ENCODE data around the gene GCH1. TPM values are rescaled to one million over a fixed set of nuclear protein-coding genes. Genes with fewer than 3 reads are reported as not detected.

GCH1 gene
- total RNA-seq, 2 donors from 2014 or later, result 2.8 to 16.1 TPM

DNA sequence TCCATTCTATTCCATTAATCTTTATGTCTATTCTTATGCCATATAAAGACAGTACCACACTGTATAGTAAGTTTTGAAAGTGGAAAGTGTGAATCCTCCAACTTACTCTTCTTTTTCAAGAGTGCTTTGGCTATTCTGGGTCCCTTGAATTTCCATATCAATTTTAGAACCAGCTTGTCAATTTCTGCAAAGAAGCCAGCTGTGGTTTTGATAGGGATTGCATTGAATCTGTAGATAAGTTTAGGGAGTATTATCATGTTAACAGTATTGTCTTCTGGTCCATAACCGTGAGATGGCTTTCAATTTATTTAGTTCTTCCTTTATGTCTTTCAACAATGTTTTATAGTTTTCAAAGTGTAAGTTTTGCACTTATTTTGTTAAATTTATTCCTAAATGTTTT lies 34.2 kb upstream of the GCH1 start:
- no peak overlapping the region for H3K4me3 ChIP-seq
- ATAC-seq (ENCODE audit: insufficient number of reproducible peaks, low FRiP score, low read depth) (no peak), DNase-seq (ENCODE audit: low spot score) (no peak)
- TF ChIP-seq, protein P1, sequence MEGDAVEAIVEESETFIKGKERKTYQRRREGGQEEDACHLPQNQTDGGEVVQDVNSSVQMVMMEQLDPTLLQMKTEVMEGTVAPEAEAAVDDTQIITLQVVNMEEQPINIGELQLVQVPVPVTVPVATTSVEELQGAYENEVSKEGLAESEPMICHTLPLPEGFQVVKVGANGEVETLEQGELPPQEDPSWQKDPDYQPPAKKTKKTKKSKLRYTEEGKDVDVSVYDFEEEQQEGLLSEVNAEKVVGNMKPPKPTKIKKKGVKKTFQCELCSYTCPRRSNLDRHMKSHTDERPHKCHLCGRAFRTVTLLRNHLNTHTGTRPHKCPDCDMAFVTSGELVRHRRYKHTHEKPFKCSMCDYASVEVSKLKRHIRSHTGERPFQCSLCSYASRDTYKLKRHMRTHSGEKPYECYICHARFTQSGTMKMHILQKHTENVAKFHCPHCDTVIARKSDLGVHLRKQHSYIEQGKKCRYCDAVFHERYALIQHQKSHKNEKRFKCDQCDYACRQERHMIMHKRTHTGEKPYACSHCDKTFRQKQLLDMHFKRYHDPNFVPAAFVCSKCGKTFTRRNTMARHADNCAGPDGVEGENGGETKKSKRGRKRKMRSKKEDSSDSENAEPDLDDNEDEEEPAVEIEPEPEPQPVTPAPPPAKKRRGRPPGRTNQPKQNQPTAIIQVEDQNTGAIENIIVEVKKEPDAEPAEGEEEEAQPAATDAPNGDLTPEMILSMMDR (IDR thresholded peaks at IDR 0.05), result no peak
- no peak overlapping the region for H3K27ac ChIP-seq
- H3K9me3 ChIP-seq, result no peaks in the 10 kb centered on the region
- no peaks in the 10 kb centered on the region for H3K36me3 ChIP-seq
- no peaks in the 10 kb centered on the region for H3K27me3 ChIP-seq (replicated peaks; ENCODE audit: insufficient read depth)
- no peaks in the 10 kb centered on the region for H3K4me1 ChIP-seq (ENCODE audit: control insufficient read depth in 1 of 2, low read depth in 2 of 2)

DNA sequence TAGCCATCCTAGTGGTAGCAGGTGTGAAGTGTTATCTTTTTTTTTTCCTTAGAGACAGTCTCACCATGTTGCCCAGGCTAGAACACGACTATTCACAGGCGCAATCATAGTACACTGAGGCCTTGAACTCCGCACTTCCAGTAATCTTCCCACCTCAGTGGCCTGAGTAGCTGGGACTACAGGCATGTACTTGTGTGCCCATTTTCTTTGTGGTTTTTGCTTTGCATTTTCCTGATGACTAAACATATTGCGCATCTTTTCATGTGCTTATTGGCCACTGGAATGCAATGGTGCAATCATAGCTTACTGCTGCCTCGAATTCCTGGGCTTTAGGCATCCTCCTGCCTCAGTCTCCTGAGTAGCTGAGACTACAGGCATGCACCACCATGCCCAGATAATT lies 33.3 kb upstream of the GCH1 start:
- no peaks in the 10 kb centered on the region for H3K36me3 ChIP-seq
- H3K27ac ChIP-seq, result no peak overlapping the region
- H3K27me3 ChIP-seq (replicated peaks; ENCODE audit: insufficient read depth), result no peaks in the 10 kb centered on the region
- DNase-seq (ENCODE audit: low spot score) (no peak), ATAC-seq (ENCODE audit: insufficient number of reproducible peaks, low FRiP score, low read depth) (no peak)
- no peak overlapping the region for H3K4me3 ChIP-seq
- TF ChIP-seq, protein P1 (IDR thresholded peaks at IDR 0.05), result no peak
- no peaks in the 10 kb centered on the region for H3K9me3 ChIP-seq
- H3K4me1 ChIP-seq (ENCODE audit: control insufficient read depth in 1 of 2, low read depth in 2 of 2), result no peaks in the 10 kb centered on the region

DNA sequence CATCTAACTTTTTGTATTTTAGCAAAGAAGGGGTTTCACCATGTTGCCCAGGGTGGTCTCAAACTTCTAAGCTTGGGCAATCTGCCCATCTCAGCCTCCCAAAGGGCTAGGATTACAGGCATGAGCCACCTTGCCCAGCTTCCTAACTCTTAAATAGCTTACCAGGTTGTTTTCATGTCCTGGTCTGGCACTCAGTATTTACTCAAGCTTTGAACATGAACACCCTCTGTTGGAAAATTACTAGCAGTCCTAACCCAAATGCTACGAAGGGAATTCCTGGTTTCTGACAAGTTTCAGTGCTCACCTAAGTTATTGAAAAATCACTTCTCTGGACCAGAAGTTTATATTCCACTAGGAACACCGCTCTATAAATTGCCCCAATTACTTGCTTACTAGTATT lies 32.5 kb upstream of the GCH1 start:
- Histone ChIP-seq H3K27ac (no peak overlapping the region), H3K27me3 (replicated peaks; ENCODE audit: insufficient read depth) (no peaks in the 10 kb centered on the region), H3K9me3 (no peaks in the 10 kb centered on the region), H3K4me1 (ENCODE audit: control insufficient read depth in 1 of 2, low read depth in 2 of 2) (no peaks in the 10 kb centered on the region), H3K36me3 (no peaks in the 10 kb centered on the region), H3K4me3 (no peak overlapping the region)
- ATAC-seq (ENCODE audit: insufficient number of reproducible peaks, low FRiP score, low read depth), result no peak
- DNase-seq (ENCODE audit: low spot score), result no peak
- TF ChIP-seq, protein P1 (IDR thresholded peaks at IDR 0.05), result no peak

DNA sequence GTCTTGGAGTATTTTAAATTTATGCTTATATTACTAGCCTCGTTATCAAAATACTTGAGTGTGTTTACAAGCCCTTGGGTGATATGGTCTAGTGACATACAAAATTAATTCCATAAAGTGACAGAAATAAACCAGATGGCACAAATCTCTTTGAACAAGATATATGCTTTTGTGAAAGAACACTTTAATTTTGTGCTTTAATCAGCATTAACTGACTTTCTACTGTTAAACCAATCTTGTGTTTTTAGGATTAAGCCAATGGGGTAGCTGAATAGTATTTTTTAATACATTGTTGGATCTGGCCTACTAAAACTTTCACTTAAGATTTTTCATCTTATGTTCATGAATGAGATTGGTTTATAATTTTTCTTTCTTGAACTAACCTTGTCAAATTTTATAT lies 30.4 kb upstream of the GCH1 start:
- ATAC-seq (ENCODE audit: insufficient number of reproducible peaks, low FRiP score, low read depth) (no peak), DNase-seq (ENCODE audit: low spot score) (no peak)
- Histone ChIP-seq H3K36me3 (no peaks in the 10 kb centered on the region), H3K4me3 (no peak overlapping the region), H3K4me1 (ENCODE audit: control insufficient read depth in 1 of 2, low read depth in 2 of 2) (no peaks in the 10 kb centered on the region), H3K27ac (no peak overlapping the region), H3K9me3 (no peaks in the 10 kb centered on the region), H3K27me3 (replicated peaks; ENCODE audit: insufficient read depth) (no peaks in the 10 kb centered on the region)
- TF ChIP-seq, protein P1 (IDR thresholded peaks at IDR 0.05), result no peak

DNA sequence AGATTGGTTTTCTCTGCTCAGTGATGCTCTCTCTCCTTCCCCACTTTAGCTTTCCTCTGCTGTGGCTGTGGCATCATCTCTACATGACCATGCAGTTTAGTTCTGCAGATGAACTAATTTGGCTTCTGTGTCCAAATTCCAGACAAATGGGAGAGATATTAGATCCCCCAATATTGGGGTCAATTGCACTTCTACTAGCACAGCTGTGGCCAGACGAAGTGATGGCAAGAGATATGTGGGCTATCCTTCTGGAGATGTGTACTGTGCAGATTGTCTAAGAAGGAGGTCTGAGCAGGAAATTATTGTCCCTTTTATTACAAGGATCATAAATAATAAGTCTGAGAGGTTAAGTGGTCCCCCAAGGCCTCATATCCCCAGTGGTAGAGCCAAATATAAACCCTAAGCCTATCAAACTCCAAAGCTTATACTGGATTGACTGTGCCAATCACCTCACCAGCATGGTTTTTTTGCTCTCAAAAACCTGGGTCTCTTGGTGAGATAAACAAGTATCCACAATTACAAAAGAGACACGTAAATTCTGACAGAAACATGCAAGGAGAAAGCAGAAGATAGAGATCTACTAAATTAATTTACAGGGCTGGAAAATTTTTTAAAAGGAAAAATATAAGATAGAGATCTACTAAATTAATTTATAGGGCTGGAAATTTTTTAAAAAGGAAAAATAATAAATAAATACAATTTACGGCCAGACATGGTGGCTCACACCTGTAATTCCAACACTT lies 29.1 kb upstream of the GCH1 start:
- no peak for ATAC-seq (ENCODE audit: insufficient number of reproducible peaks, low FRiP score, low read depth)
- TF ChIP-seq, protein P1 (IDR thresholded peaks at IDR 0.05), result no peak
- Histone ChIP-seq H3K9me3 (no peaks in the 10 kb centered on the region), H3K4me3 (no peak overlapping the region), H3K4me1 (ENCODE audit: control insufficient read depth in 1 of 2, low read depth in 2 of 2) (no peaks in the 10 kb centered on the region), H3K27me3 (replicated peaks; ENCODE audit: insufficient read depth) (no peaks in the 10 kb centered on the region), H3K27ac (no peak overlapping the region), H3K36me3 (no peaks in the 10 kb centered on the region)
- no peak for DNase-seq (ENCODE audit: low spot score)
